ENCODE results near the gene STIP1. TPM values are rescaled to one million over a fixed set of nuclear protein-coding genes. Genes with fewer than 3 reads are reported as not detected.
A peak's percentile ranks its signal among the peaks of the same experiment; 100 is the strongest.

The STIP1 gene
- total RNA-seq, 1 donor from 2014 or later, result 77.7 TPM

DNA sequence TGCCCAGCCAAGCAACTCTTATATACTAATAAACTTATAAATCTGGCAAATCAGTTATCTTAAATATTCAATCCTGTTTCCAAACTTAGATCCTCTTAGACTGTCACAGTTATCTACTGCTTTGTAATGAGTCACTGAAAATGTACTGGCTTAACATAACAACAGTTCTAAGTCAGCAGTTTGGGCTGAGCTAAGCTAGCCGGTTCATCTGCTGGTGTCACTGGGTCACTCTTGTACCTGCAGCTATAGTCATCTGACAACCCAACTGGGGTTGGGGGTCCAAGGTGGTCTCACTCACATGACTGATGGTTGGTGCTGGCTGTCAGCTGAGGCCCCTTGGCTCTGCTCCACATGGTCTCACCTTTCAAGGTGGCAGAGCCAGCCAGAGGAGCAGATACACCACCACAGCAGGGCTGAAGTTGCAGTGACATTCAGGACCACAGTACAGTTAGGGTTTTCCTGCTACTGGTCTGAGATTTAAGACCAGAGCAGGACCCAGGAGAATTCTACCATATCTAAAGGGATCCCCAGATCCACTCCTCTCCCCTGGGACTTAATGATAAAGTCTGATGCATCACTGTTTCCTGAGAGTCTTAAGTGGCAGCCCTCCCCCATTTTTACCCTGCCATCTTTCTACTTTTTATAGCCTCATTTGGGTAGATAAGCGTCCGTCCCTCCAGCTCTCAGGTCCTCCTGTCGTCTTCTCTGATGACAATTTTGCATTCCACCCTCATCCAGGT, 12.2 kb upstream of the STIP1 start:
- no peak overlapping the region for H3K27ac ChIP-seq
- H3K36me3 ChIP-seq, result no peaks in the 10 kb centered on the region
- no peak for DNase-seq (ENCODE audit: low spot score in 2 of 2)
- H3K4me3 ChIP-seq, result no peak overlapping the region
- TF ChIP-seq, protein P1, sequence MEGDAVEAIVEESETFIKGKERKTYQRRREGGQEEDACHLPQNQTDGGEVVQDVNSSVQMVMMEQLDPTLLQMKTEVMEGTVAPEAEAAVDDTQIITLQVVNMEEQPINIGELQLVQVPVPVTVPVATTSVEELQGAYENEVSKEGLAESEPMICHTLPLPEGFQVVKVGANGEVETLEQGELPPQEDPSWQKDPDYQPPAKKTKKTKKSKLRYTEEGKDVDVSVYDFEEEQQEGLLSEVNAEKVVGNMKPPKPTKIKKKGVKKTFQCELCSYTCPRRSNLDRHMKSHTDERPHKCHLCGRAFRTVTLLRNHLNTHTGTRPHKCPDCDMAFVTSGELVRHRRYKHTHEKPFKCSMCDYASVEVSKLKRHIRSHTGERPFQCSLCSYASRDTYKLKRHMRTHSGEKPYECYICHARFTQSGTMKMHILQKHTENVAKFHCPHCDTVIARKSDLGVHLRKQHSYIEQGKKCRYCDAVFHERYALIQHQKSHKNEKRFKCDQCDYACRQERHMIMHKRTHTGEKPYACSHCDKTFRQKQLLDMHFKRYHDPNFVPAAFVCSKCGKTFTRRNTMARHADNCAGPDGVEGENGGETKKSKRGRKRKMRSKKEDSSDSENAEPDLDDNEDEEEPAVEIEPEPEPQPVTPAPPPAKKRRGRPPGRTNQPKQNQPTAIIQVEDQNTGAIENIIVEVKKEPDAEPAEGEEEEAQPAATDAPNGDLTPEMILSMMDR (IDR thresholded peaks at IDR 0.05), result no peak
- H3K4me1 ChIP-seq, result no peaks in the 10 kb centered on the region
- no peaks in the 10 kb centered on the region for H3K27me3 ChIP-seq
- intact Hi-C loops (cut with DNase I), result no loop called here
- no peaks in the 10 kb centered on the region for H3K9me3 ChIP-seq

DNA sequence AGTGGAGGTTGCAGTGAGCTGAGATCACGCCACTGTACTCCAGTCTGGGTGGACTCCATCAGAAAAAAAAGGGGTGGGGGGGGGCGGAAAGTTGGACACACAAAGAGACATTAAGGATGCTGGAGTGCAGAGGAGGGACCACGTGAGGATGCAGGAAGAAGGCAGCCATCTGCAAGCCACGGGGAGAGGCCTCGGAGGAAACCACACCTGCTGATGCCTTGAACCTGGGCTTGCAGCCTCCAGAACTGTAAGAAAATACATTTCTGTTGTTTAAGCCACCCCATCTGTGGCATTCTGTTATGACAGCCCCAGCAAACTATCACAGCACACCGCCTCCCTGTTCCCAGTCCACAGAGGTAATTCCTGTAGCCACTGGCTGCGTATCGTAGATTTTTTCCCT, 9.2 kb upstream of the STIP1 start:
- H3K27me3 ChIP-seq, result no peaks in the 10 kb centered on the region
- peaks cover 0 to 14% of the 10 kb centered on the region in 2 donors for H3K4me1 ChIP-seq
- no peak overlapping the region for H3K4me3 ChIP-seq
- H3K36me3 ChIP-seq, result peaks cover 0 to 4% of the 10 kb centered on the region in 2 donors
- TF ChIP-seq, protein P1 (IDR thresholded peaks at IDR 0.05), result no peak
- no peaks in the 10 kb centered on the region for H3K9me3 ChIP-seq
- intact Hi-C loops (cut with DNase I), result no loop called here
- no peak overlapping the region for H3K27ac ChIP-seq
- DNase-seq (ENCODE audit: low spot score in 2 of 2), result no peak

DNA sequence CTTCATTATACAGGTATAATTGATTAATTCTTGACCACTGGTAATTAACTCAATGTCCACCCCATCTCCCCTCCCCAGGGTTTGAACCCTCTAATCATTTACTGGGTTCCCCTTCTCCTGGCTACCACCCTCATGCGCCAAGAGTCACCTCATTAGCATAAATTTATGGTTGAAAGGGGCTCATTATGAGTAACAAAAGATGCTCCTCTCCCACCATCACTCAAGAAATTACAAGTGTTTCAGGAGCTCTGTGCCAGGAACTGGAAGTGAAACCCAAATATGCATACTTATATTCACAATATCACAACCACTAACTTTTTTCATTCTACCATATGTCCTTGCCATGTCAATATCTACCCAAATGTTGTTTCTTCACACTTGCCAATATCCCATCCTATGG, 7.8 kb upstream of the STIP1 start:
- Histone ChIP-seq H3K27ac (no peak overlapping the region), H3K27me3 (no peaks in the 10 kb centered on the region), H3K4me3 (no peak overlapping the region), H3K36me3 (peaks cover 0 to 4% of the 10 kb centered on the region in 2 donors), H3K9me3 (no peaks in the 10 kb centered on the region), H3K4me1 (peaks cover 5 to 27% of the 10 kb centered on the region in 2 donors)
- TF ChIP-seq, protein P1 (IDR thresholded peaks at IDR 0.05), result no peak
- no peak for DNase-seq (ENCODE audit: low spot score in 2 of 2)
- intact Hi-C loops (cut with DNase I), result no loop called here

DNA sequence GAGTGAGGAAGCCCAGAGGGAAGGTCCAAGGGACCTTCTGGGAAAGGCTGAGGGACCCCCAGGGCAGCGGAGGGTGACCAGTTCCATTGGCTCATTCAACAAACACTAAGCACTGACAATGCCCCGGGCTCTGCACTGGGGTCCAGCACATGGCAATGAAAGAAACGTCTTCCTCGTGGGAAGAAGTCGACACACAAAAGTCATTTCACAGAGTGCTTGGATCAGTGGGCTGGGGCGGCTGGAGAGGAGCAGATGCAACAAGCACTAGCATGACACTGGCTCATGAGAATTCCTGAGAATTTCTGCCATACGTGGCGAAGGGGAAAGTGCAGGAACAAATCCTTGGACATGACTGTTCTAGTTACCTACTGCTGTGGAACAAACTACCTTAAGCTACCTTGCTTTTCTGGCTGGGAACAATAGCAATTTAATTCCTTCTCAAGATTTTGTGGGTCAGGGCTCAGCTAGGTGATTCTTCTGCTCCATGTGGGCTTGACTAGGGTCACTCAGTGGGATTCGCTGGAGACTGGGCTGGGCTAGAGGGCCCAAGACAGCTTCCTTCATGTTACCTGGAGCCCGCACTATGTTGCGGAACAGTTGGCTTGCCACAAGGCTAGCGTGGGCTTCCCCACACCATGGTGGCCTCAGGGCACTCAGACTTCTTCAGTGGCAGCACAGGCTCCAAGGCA, 6.9 kb upstream of the STIP1 start:
- H3K4me3 ChIP-seq, result no peak overlapping the region
- no peaks in the 10 kb centered on the region for H3K9me3 ChIP-seq
- intact Hi-C loops (cut with DNase I), result no loop called here
- H3K27me3 ChIP-seq, result no peaks in the 10 kb centered on the region
- peaks cover 0 to 4% of the 10 kb centered on the region in 2 donors for H3K36me3 ChIP-seq
- TF ChIP-seq, protein P1 (IDR thresholded peaks at IDR 0.05), result no peak
- no peak for DNase-seq (ENCODE audit: low spot score in 2 of 2)
- peaks cover 5 to 30% of the 10 kb centered on the region in 2 donors for H3K4me1 ChIP-seq
- no peak overlapping the region for H3K27ac ChIP-seq

DNA sequence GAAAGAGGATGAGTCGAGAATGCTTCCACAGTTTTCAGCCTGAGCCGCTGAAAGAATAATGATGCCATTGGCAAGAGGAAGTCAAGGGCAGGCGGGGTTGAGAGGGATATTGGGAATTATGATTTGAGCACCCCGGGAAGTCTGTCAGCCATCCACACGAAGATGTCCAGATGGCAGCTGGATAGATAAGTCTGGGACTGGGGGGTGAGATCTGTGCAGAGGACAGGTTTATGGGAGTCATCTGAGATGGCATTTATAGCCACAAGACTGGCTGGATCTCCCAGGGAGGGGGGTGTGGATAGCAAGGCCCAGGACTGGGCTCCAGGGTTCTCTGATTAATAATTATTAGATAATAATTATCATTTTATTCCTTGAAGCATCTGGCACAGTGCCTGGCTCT, 5.1 kb upstream of the STIP1 start:
- no peak for DNase-seq (ENCODE audit: low spot score in 2 of 2)
- TF ChIP-seq, protein P1 (IDR thresholded peaks at IDR 0.05), result no peak
- H3K9me3 ChIP-seq, result no peaks in the 10 kb centered on the region
- H3K4me3 ChIP-seq, result peak overlapping the region; percentile 13 to 36
- H3K4me1 ChIP-seq, result peaks cover 5 to 37% of the 10 kb centered on the region in 2 donors
- no peaks in the 10 kb centered on the region for H3K27me3 ChIP-seq
- peaks cover 0 to 4% of the 10 kb centered on the region in 2 donors for H3K36me3 ChIP-seq
- intact Hi-C loops (cut with DNase I), result loop anchor here (1.0 kb wide), 1 partner anchor 17 kb away; no protein-coding TSS in a partner anchor
- peak overlapping the region; percentile 77 to 87 for H3K27ac ChIP-seq

Data from ascending aorta (tissue), 2 donors.